Stomach (tissue), 4 donors: ENCODE data around the gene GGT7.

ENCODE experiments used
- POLR2A ChIP-seq, 4 donors: fragments of 450-650 bp; IDR thresholded peaks; one replicate each; pipeline ENCODE4 v1.6.1; 2016; ENCODE audit warnings: antibody characterized with exemption in 4 of 4, control low read depth in 2 of 4, mild to moderate bottlenecking in 1 of 4, moderate library complexity in 1 of 4
- TF ChIP-seq, protein P1 (sequence below), 7 experiments: fragments of 450-650 bp in 4 of 7; fragments of 200-600 bp in 3 of 7; sonication (generic) in 3 of 7; IDR thresholded peaks; one replicate each; pipeline ENCODE4 v1.5.1; 2016 to 2019; ENCODE audit warnings: antibody characterized with exemption in 7 of 7, control low read depth in 2 of 7, mild to moderate bottlenecking in 1 of 7

DNA sequence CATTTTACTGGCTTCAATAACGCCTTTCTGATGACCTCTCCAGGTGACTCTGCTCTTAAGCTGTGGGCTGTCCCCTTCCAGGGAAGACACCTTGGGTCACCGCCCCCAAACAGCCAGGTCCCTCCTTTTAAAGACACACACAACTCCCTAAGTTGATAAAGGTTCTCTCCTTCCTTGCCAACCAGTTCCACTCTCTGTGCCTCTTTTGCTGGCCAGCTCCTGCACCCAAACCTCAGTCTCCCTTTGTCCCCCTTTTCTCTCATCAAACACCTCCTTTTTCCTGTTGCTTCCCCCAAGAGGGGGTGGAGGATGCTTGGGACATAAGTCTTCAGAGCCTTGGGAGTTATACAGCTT, 48.2 kb downstream of the GGT7 start:
- TF ChIP-seq, protein P1, sequence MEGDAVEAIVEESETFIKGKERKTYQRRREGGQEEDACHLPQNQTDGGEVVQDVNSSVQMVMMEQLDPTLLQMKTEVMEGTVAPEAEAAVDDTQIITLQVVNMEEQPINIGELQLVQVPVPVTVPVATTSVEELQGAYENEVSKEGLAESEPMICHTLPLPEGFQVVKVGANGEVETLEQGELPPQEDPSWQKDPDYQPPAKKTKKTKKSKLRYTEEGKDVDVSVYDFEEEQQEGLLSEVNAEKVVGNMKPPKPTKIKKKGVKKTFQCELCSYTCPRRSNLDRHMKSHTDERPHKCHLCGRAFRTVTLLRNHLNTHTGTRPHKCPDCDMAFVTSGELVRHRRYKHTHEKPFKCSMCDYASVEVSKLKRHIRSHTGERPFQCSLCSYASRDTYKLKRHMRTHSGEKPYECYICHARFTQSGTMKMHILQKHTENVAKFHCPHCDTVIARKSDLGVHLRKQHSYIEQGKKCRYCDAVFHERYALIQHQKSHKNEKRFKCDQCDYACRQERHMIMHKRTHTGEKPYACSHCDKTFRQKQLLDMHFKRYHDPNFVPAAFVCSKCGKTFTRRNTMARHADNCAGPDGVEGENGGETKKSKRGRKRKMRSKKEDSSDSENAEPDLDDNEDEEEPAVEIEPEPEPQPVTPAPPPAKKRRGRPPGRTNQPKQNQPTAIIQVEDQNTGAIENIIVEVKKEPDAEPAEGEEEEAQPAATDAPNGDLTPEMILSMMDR (IDR thresholded peaks at IDR 0.05): no peak
- peak in 1 of 4 donors; percentile 53 for TF ChIP-seq POLR2A (IDR thresholded peaks at IDR 0.05)
